T47D (cell line): Measurements from ENCODE around the gene CBX8.

ENCODE experiments used
- DNase-seq, 2 experiments: peaks; one replicate each; pipeline versions ENCODE4 v3.0.0 to v3.0.0-alpha.2; 2011 to 2012; ENCODE audit warnings: low read depth in 1 of 2, low spot score in 1 of 2
- JUND ChIP-seq: IDR thresholded peaks from 2 replicates; pipeline ENCODE4 v1.6.1; 2012; ENCODE audit warnings: low read depth
- in situ Hi-C: cut with HindIII; loops from 2 replicates; pipeline ENCODE4 v1.10.0; 2016; ENCODE audit warnings: low sequenced_read_pairs, low pct_unique_long_range_greater_than_20kb

Gene CBX8

GRCh38 chr17:79832218-79833109 is 35.6 kb upstream of the CBX8 start:
- in situ Hi-C loops, result no loop called here
- TF ChIP-seq JUND, result no peak
- DNase-seq, result peak in 1 of 2 experiments; percentile 58

GRCh38 chr17:79831265-79832217 is 34.7 kb upstream of the CBX8 start:
- peak in 1 of 2 experiments; percentile 77 for DNase-seq
- in situ Hi-C loops, result no loop called here
- TF ChIP-seq JUND, result no peak

GRCh38 chr17:79830763-79831264 is 33.9 kb upstream of the CBX8 start:
- TF ChIP-seq JUND, result no peak
- in situ Hi-C loops, result no loop called here
- DNase-seq, result no peak

- in situ Hi-C loops, result no loop called here
- no peak for DNase-seq
Observed at GRCh38 chr17:79830303-79830702, 33.4 kb upstream of the CBX8 start.

GRCh38 chr17:79829457-79829856 is 32.6 kb upstream of the CBX8 start:
- no peak for TF ChIP-seq JUND
- in situ Hi-C loops, result no loop called here
- peak in 1 of 2 experiments; percentile 67 for DNase-seq

More at GRCh38 chr17:79830303-79830702, 33.4 kb upstream of the CBX8 start:
- no peak for TF ChIP-seq JUND

- DNase-seq, result no peak
- in situ Hi-C loops, result no loop called here
- no peak for TF ChIP-seq JUND
Observed at GRCh38 chr17:79829004-79829403, 32.1 kb upstream of the CBX8 start.

GRCh38 chr17:79826841-79827578 is 30.1 kb upstream of the CBX8 start:
- TF ChIP-seq JUND, result no peak
- DNase-seq, result no peak
- in situ Hi-C loops, result no loop called here

GRCh38 chr17:79826204-79826680 is 29.4 kb upstream of the CBX8 start:
- no peak for DNase-seq
- no peak for TF ChIP-seq JUND
- in situ Hi-C loops, result no loop called here

- no peak for TF ChIP-seq JUND
- in situ Hi-C loops, result no loop called here
- no peak for DNase-seq
Observed at GRCh38 chr17:79825580-79825921, 28.7 kb upstream of the CBX8 start.

- no peak for TF ChIP-seq JUND
- in situ Hi-C loops, result no loop called here
- no peak for DNase-seq
Observed at GRCh38 chr17:79824893-79825579, 28.2 kb upstream of the CBX8 start.

- in situ Hi-C loops, result no loop called here
- TF ChIP-seq JUND, result no peak
- no peak for DNase-seq
Observed at GRCh38 chr17:79824234-79824633, 27.4 kb upstream of the CBX8 start.

- no peak for DNase-seq
- no peak for TF ChIP-seq JUND
- in situ Hi-C loops, result no loop called here
Observed at GRCh38 chr17:79822583-79823124, 25.8 kb upstream of the CBX8 start.
